Erythroblast (primary cell): Measurements from ENCODE around the gene CDC20.
"Not testable (repeated sequence)": the region's sequence is repeated elsewhere in the genome, so short reads cannot be mapped to it uniquely, and the experiment has no call there.

Source experiments
- GATA1 ChIP-seq: IDR thresholded peaks from 2 replicates; pipeline ENCODE4 v1.6.1; 2011; ENCODE audit warnings: low read depth, mild to moderate bottlenecking, control low read depth, low read length, moderate library complexity
- POLR2A ChIP-seq: IDR thresholded peaks from 2 replicates; pipeline ENCODE4 v1.6.1; 2011; ENCODE audit warnings: mild to moderate bottlenecking, low read length

- TF ChIP-seq POLR2A, GATA1: not testable (repeated sequence)
These were observed 11.0 kb downstream of the CDC20 start for GRCh38 chr1:43369779-43370178.
